Measurements from ENCODE around the gene MXD4.
"Not testable (repeated sequence)": the region's sequence is repeated elsewhere in the genome, so short reads cannot be mapped to it uniquely, and the experiment has no call there.

The MXD4 gene

DNA sequence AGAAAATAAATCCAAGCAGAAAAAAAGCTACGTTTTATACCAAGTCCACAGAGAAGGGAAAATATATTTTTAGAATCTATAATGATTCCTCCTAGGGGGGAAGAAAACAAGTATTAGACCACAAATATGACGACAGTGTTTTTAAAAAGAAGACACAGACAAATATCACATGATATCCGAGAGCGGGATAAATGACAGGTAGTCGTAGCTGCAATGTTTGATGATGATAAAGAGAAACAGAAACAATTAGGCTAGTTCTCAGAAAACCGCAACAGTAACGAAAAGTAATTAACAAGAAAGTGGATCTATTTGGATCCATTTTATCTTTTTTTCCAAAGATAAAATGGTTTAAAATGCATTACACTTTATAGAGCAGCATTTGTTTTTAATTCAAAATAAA lies 20.9 kb downstream of the MXD4 start:
- H3K27ac ChIP-seq: peak overlapping the region; percentile 51
- no peak for DNase-seq (ENCODE audit: low read depth, low spot score)

DNA sequence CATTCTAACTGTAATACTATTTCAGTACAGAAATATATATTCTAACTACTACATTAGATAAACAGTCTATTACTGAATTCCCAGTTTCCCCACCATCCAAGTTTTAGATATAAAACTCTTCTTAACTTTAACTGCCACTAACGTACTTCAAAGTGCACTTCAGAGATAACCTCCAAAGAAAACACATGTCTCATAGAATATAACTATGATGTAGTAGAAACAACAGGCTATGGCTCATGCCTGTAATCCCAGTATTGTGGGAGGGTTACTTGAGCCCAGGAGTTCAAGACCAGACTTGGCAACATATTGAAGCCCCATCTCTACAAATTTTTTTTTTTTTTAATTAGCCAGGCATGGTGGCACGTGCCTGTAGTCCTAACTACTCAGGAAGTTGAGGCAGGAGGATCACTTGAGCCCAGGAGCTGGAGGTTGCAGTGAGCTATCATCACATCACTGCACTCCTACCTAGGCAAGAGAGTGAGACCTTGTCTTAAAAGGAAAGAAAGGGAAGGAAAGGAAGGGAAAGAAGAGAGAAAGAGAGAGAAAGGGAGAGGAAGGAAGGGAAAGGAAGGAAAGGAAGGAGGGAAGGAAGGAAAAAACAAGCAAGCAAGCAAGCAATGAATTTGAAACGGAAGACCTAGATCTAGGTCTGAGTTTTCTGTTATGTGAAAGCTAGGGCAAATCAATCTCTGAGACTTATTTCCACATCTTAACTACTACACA lies 24.8 kb downstream of the MXD4 start:
- no peak for DNase-seq (ENCODE audit: low read depth, low spot score)
- H3K27ac ChIP-seq: no peak overlapping the region

DNA sequence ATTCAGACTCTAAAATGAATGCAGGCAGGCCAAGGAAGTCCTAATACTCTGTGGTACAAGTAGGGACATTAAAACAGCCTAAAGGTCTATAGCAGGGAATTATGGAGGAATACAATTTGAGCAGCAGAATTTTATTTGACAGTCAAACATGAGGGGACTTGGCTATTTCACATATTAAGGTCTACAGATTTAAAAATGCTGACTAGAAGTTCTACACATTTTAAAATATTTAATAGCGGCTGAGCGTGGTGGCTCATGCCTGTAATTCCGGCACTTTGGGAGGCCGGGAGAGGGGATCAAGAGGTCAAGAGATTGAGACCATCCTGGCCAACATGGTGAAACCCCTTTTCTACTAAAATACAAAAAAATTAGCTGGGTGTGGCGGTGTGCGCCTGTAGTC lies 30.8 kb downstream of the MXD4 start:
- no peak for DNase-seq (ENCODE audit: low read depth, low spot score)
- no peak overlapping the region for H3K27ac ChIP-seq

DNA sequence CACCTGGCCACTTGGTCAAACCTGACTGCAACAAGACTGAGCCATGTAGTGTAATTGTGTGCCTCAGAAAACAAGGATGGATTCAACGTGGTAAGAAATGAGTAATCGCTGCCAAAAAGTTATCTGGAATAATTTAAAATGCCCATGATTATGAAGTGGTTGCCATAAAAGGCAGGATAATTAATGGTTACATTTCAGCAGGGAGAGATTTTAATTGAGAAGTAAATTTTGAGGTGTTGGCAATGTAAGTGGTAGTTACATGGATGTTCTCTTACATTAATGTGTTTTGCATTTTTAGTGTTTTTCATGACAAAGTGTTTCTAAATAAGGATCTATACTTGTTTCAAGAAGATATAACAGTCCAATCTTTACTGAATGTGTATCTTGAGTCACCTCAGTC lies 35.6 kb downstream of the MXD4 start:
- no peak for DNase-seq (ENCODE audit: low read depth, low spot score)
- no peak overlapping the region for H3K27ac ChIP-seq

DNA sequence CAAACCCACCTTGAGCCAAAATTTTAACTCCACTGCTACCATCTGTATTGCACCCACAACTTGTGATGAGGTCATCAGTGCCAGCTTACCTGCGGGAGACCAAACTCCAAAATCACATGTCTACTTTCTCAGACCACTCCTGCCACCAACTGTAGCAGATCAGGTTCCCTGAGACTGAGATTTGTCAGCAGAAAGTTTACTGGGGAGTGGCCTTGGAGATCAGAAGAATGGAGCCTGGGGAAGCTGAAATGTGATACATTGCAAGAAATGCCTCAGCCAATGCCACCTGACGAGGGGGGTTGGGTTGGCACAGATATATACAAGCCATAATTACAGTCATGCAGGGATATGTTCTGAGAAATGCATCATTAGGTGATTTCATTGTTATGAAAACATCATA lies 39.1 kb downstream of the MXD4 start:
- no peak overlapping the region for H3K27ac ChIP-seq
- DNase-seq (ENCODE audit: low read depth, low spot score): no peak

DNA sequence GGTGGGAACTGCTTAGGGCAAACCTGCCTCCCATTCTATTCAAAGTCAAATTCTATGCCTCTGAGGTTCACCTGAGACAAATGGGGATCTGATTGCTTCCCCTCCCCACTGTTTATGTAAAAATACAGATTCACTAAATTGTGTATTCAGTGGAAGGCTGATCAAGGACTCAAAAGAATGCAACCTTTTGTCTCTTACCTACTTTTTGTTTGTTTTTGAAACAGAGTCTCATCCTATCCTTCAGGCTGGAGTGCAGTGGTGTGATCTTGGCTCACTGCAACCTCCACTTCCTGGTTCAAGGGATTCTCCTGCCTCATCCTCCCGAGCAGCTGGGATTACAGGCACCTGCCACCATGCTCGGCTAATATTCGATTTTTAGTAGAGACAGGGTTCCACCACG lies 40.5 kb downstream of the MXD4 start:
- H3K27ac ChIP-seq; DNase-seq (ENCODE audit: low read depth, low spot score): not testable (repeated sequence)

DNA sequence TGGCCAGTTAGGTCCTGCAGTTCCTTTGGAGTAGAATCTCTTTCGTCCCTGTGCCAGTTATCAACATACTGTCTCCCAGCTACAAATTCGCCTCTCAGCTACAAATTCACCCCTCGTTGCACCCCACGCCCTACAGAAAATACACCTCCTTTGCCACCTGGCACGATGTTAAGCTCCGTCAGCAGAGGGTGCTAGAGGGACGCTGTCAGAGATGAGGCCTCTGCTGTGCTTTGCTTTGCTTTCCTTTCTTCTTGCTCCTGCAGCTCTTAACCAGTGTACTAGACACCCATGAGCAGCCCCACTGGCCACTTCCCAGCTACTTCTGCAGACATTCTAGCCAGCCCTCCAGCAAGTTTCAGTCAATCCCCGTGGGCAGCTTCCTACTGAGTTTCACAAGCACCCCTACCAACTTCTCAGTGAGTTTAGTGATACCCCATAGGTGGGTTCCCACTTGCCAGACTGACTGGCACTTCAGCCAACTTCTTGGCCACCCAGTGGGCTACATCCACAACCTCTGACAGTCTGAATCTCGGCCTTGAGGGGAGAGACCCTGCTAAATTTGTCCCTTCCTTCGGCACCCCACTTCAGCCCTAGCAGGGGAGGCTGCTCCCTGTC lies 41.8 kb downstream of the MXD4 start:
- H3K27ac ChIP-seq: no peak overlapping the region
- DNase-seq (ENCODE audit: low read depth, low spot score): no peak

DNA sequence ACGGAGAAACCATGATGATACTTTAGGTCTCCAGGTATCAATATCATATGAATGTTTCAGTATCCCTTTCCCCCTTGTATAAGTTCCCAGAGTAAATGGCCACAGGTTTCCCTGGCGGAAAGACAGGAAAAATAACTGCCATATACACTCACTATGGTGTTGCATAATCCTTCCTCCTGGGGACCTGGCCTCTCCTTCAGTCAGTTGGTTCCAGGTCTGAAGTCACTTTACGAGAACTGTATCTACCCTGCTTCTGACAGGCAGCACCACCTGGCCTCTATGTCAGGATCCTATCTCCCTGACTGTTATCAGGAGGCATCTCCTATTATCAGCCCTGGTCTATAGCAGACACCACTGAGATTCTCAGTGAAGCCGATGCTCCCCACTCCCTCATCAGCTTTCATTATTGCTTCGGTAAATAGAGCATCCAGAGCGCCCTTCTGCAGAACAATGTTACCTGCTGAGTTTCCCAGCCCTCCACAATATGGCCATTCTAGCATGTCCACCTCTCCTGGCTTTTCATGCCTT lies 42.6 kb downstream of the MXD4 start:
- no peak overlapping the region for H3K27ac ChIP-seq
- no peak for DNase-seq (ENCODE audit: low read depth, low spot score)

DNA sequence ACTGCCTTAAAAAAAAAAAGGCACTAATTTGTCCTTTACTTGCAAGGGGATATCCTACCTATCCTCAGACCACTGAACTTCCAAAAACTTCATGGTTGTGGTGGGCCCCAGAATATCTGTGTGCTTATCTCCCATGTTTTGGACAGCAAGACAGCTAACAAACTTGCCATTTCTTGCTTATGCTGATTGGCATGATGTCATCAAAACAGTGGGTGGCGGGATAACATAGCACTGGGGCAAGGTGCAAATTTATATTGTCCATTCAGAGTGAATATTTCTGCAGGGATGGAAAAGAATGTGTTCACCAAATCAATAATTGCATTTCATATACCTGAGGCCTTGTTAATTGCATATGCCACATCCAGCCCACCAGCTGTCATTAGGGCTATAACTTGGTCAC lies 43.5 kb downstream of the MXD4 start:
- no peak for DNase-seq (ENCODE audit: low read depth, low spot score)
- H3K27ac ChIP-seq: no peak overlapping the region

DNA sequence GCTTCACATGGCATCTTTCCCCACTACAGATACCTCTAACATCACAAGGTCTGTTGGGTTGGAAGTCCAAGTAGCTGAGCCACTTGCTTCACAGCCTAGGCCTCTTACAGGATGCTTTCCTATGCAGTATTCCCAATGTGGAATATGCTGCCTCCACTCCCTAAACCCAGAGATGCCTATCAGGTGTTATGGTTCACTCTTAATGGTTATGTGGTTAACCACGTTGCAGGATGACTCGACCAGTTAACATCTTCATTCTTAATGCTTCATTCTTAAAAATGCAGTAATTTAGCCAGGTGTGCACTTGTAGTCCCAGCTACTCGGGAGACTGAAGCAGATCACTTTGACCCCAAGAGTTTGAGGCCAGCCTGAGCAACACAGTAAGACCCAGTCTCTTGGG lies 44.2 kb downstream of the MXD4 start:
- DNase-seq (ENCODE audit: low read depth, low spot score): peak; percentile 37
- H3K27ac ChIP-seq: no peak overlapping the region

DNA sequence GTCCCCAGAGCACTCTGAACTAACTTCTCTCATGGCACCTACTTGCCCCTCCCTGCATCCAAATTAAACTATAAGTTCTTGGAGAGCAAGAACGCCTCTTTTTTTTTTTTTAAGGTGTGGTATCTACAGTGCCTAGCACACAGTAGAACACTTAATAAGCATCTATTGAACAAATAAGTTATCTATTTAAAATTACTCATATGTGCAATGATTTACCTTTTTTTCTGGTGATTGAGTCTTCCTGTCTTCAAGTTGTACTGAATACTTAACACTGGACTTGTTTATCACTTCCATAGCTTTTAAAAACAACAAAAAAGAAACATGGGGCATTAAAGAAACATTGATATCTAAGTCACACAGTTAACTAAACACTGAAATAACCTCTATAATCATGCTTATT lies 49.1 kb downstream of the MXD4 start:
- H3K27ac ChIP-seq: no peak overlapping the region
- no peak for DNase-seq (ENCODE audit: low read depth, low spot score)

DNA sequence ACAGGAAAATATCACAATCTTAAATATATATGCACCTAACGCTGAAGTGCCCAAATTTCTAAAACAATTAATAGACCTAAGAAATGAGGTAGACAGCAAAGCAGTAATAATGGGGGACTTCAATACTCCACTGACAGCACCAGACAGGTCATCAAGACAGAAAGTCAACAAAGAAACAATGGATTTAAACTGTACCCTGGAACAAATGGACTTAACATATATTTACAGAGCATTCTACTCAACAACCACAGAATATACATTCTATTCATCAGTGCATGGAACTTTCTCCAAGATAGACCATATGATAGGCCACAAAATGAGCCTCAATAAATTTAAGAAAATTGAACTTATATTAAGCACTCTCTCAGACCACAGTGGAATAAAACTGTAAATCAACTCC lies 59.1 kb downstream of the MXD4 start:
- DNase-seq (ENCODE audit: low read depth, low spot score); H3K27ac ChIP-seq: not testable (repeated sequence)
